PC-9 (cell line): ENCODE data around the gene ARHGAP28. TPM values are rescaled to one million over a fixed set of nuclear protein-coding genes. Genes with fewer than 3 reads are reported as not detected.

Experiments used
- BruUV-seq: library from RNA; stranded (reverse); fragments of 400-500 nt; replicated peaks from 2 replicates; lab custom pipeline; 2021; lab: Mats Ljungman, UMichigan
- CTCF ChIA-PET: fragments of 300-600 bp; sonication (Branson Sonifier 250); formaldehyde crosslinking; loops from one replicate; lab custom pipeline; 2022; ENCODE audit warnings: antibody characterized with exemption; lab: Charles Lee
- POLR2A ChIA-PET: fragments of 300-600 bp; sonication (Branson Sonifier 250); formaldehyde crosslinking; loops from one replicate; lab custom pipeline; 2022; ENCODE audit warnings: antibody characterized with exemption; ENCODE audit not compliant: unreplicated experiment; lab: Charles Lee
- DNase-seq, 2 experiments: peaks; one replicate each; pipeline versions ENCODE4 v3.0.0 to v3.0.0-alpha.2; 2015 to 2022; ENCODE audit warnings: mixed read lengths in 1 of 2
- H2AFZ ChIP-seq: fragments of 200-600 bp; sonication (generic); 2 replicates; pipeline ENCODE4 v1.8.1; 2017; ENCODE audit warnings: antibody characterized with exemption
- H3F3A ChIP-seq: fragments of 200-600 bp; sonication (generic); 2 replicates; pipeline ENCODE4 v1.8.1; 2017; ENCODE audit warnings: antibody characterized with exemption, mild to moderate bottlenecking, low read depth; ENCODE audit not compliant: insufficient read depth
- H3K27ac ChIP-seq: fragments of 200-600 bp; sonication (generic); 2 replicates; pipeline ENCODE4 v1.6.1; 2016; ENCODE audit warnings: mixed run types
- H3K27me3 ChIP-seq: fragments of 200-600 bp; sonication (generic); 2 replicates; pipeline ENCODE4 v1.6.1; 2016; ENCODE audit warnings: low read depth, mixed run types; ENCODE audit not compliant: insufficient read depth
- H3K36me3 ChIP-seq: fragments of 200-600 bp; sonication (generic); 2 replicates; pipeline ENCODE4 v1.6.1; 2016; ENCODE audit warnings: low read depth, mixed run types
- H3K4me1 ChIP-seq: fragments of 200-600 bp; sonication (generic); replicated peaks from 2 replicates; pipeline ENCODE4 v1.6.1; 2016; ENCODE audit warnings: mixed run types; ENCODE audit not compliant: insufficient read depth
- H3K4me2 ChIP-seq: fragments of 200-600 bp; sonication (generic); 2 replicates; pipeline ENCODE4 v1.6.1; 2017; ENCODE audit warnings: mixed run types
- H3K4me3 ChIP-seq: fragments of 200-600 bp; sonication (generic); 2 replicates; pipeline ENCODE4 v1.6.1; 2016; ENCODE audit warnings: mixed run types
- H3K79me2 ChIP-seq: fragments of 200-600 bp; sonication (generic); 2 replicates; pipeline ENCODE4 v1.6.1; 2017; ENCODE audit warnings: low read depth, mixed run types
- H3K9me2 ChIP-seq: fragments of 200-600 bp; sonication (generic); 2 replicates; pipeline ENCODE4 v1.8.1; 2017; ENCODE audit warnings: mild to moderate bottlenecking; ENCODE audit not compliant: insufficient read depth
- H3K9me3 ChIP-seq: fragments of 200-600 bp; sonication (generic); 2 replicates; pipeline ENCODE4 v1.8.1; 2016; ENCODE audit warnings: low read depth; ENCODE audit not compliant: insufficient read depth
- H4K20me1 ChIP-seq: fragments of 200-600 bp; sonication (generic); 2 replicates; pipeline ENCODE4 v1.8.1; 2017; ENCODE audit not compliant: insufficient read depth
- CTCF ChIP-seq: fragments of 200-600 bp; sonication (generic); conservative IDR thresholded peaks from 2 replicates; pipeline ENCODE4 v1.6.1; 2017; ENCODE audit warnings: mixed run types, antibody characterized with exemption, mild to moderate bottlenecking, moderate library complexity
- EZH2 ChIP-seq: fragments of 200-600 bp; sonication (generic); IDR thresholded peaks from 2 replicates; pipeline ENCODE4 v1.8.0; 2017; ENCODE audit warnings: antibody characterized with exemption, low read depth
- intact Hi-C: fragments of 100-400 bp; cut with micrococcal nuclease; formaldehyde crosslinking; loops from one replicate; pipeline ENCODE4 v1.10.0; 2022; ENCODE audit not compliant: unreplicated experiment
- total RNA-seq: library from RNA; stranded (reverse); gene quantifications from 2 replicates; pipeline ENCODE4 v1.2.3, GENCODE V29; 2021

Gene ARHGAP28
- total RNA-seq, 1 experiment from 2014 or later = not detected

- Histone ChIP-seq H3K4me3 (no peak overlapping the region), H4K20me1 (no peaks in the 10 kb centered on the region), H3F3A (no peaks in the 10 kb centered on the region), H3K4me1 (no peaks in the 10 kb centered on the region), H3K9me2 (no peaks in the 10 kb centered on the region), H3K4me2 (no peak overlapping the region), H3K9me3 (no peaks in the 10 kb centered on the region), H3K79me2 (no peaks in the 10 kb centered on the region), H3K27ac (no peak overlapping the region), H2AFZ (no peak overlapping the region), H3K36me3 (no peaks in the 10 kb centered on the region), H3K27me3 (peaks cover 24% of the 10 kb centered on the region)
- TF ChIP-seq EZH2 (no peak), CTCF (no peak)
- ChIA-PET CTCF (no interaction called here), POLR2A (no interaction called here)
- intact Hi-C loops = no loop called here
- no TSS peak for BruUV-seq
- DNase-seq = no peak
Observed at GRCh38 chr18:6857300-6857699, 127.8 kb downstream of the ARHGAP28 start.

DNA sequence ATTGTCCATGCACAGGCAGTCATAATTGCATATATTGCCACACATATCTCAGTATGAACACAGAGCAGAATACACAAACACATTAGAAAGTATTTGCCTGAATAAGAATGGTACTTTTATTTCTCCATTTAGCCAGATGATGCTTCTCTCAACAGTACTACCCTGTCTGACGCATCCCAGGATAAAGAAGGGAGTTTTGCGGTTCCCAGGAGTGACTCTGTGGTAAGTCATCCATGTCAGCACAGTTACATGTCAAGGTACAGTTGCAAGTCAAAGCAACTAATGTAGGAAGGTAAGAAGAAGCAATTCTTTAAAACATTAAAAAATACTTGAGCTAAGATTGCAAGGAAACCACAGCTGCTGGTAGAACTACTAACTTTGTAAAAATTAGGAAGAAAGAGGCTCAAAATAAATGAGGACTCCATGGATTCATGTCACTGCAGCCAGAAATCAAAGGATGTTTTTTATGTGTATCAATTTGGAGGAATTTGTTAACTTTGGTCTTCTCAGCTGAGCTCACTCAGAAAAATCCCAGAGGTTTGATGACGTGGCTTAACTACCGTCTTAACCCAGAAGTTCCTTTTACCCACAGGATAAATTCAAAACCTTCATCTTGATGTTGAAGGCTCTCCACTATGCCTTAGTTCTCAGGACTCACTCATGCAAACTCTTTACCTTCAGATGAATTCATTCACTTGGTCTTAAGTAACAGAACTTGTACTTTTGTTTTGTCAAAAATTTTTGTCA is 130.3 kb downstream of the ARHGAP28 start:
- Histone ChIP-seq H3K36me3 (no peaks in the 10 kb centered on the region), H3K4me2 (no peak overlapping the region), H3K9me2 (no peaks in the 10 kb centered on the region), H3K27me3 (peaks cover 24% of the 10 kb centered on the region), H3K9me3 (no peaks in the 10 kb centered on the region), H4K20me1 (no peaks in the 10 kb centered on the region), H3K79me2 (no peaks in the 10 kb centered on the region), H3K27ac (no peak overlapping the region), H3F3A (no peaks in the 10 kb centered on the region), H3K4me1 (no peaks in the 10 kb centered on the region), H2AFZ (no peak overlapping the region), H3K4me3 (no peak overlapping the region)
- CTCF ChIA-PET = no interaction called here
- DNase-seq = no peak
- BruUV-seq = no TSS peak
- intact Hi-C loops = no loop called here
- no peak for TF ChIP-seq CTCF
- POLR2A ChIA-PET = no interaction called here

DNA sequence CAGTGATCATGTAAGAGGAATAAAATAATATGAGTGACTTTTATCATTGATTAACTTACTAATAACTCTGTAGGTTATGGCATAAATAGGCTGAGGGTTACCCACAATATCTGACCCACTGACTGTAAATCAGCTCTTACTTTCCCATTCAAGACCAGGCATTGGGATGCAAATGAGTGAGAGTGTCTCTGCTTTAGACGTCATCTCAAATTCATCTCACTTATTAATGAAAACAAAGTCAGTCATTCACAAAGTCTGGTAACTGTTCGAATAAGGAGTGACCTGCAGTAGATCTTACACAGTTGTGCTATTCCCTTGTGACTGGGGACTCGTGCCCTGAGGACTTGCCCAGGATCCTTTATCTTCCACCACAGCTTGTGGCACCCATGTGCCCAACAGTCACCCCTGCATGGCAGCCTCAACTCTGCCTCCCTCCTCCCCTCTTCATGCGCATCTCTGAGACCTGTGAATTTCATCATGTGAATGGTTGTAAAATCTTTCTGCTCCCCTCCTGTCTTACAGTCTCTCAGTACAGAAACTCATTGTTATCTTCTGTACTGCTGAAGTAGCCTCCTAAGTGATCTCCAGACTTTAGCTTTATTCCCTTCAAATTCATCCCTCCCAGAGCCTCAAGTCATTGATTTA is 131.4 kb downstream of the ARHGAP28 start:
- POLR2A ChIA-PET = no interaction called here
- no peak overlapping the region for H3K4me2 ChIP-seq
- H2AFZ ChIP-seq = no peak overlapping the region
- BruUV-seq = no TSS peak
- H3K27me3 ChIP-seq = peaks cover 22% of the 10 kb centered on the region
- no peaks in the 10 kb centered on the region for H3K4me1 ChIP-seq
- H3K36me3 ChIP-seq = no peaks in the 10 kb centered on the region
- H3K9me3 ChIP-seq = no peaks in the 10 kb centered on the region
- H3K9me2 ChIP-seq = no peaks in the 10 kb centered on the region
- CTCF ChIA-PET = no interaction called here
- no peak overlapping the region for H3K27ac ChIP-seq
- H4K20me1 ChIP-seq = no peaks in the 10 kb centered on the region
- no peak for TF ChIP-seq EZH2
- no peak for TF ChIP-seq CTCF
- H3F3A ChIP-seq = no peaks in the 10 kb centered on the region
- no peak for DNase-seq
- intact Hi-C loops = no loop called here
- no peaks in the 10 kb centered on the region for H3K79me2 ChIP-seq
- no peak overlapping the region for H3K4me3 ChIP-seq
